ENCODE data around the gene FGB.
A peak's percentile ranks its signal among the peaks of the same experiment; 100 is the strongest.

FGB gene

GRCh38 chr4:154549894-154550790, 12.7 kb upstream of the FGB start, which contains the start of gene PLRG1:
Gene PLRG1 (minus strand): TSS chr4:154550400. CDS start chr4:154550308, 92 bp downstream.
- no peak for TF ChIP-seq CTCF (IDR thresholded peaks at IDR 0.05; ENCODE audit: control extremely low read depth, extremely low read depth, low read depth, missing control alignments)

GRCh38 chr4:154551872-154552686, 10.7 kb upstream of the FGB start:
- peak; percentile 77 for TF ChIP-seq CTCF (IDR thresholded peaks at IDR 0.05; ENCODE audit: control extremely low read depth, extremely low read depth, low read depth, missing control alignments)
- ChIA-PET CTCF (interaction anchor here (0.6 to 20.2 kb wide), 22 partner anchors 7 to 822 kb away, joined by 3 to 550 read pairs (median 4); partner anchors contain the start of gene FGG), POLR2A (no interaction called here)
- DNase-seq (ENCODE audit: extremely low spot score), result peak; percentile 57

More at GRCh38 chr4:154549894-154550790, 12.7 kb upstream of the FGB start, which contains the start of gene PLRG1:
- CTCF ChIA-PET, result interaction anchor here (0.8 to 20.2 kb wide), 14 partner anchors 9 to 219 kb away, joined by 3 to 550 read pairs (median 4); partner anchors contain the start of genes FGA, FGB and FGG
- peak; percentile 93 for DNase-seq (ENCODE audit: extremely low spot score)
- POLR2A ChIA-PET, result interaction anchor here (0.7 to 1.1 kb wide), 2 partner anchors 77 to 88 kb away, joined by 3 read pairs; no protein-coding TSS in a partner anchor

- ChIA-PET POLR2A (no interaction called here), CTCF (interaction anchor here (0.7 to 20.2 kb wide), 31 partner anchors 9 to 816 kb away, joined by 3 to 550 read pairs (median 3); partner anchors contain the start of genes FGG and PLRG1)
- TF ChIP-seq CTCF (IDR thresholded peaks at IDR 0.05; ENCODE audit: control extremely low read depth, extremely low read depth, low read depth, missing control alignments), result no peak
- DNase-seq (ENCODE audit: extremely low spot score), result no peak
These were observed 3.7 kb upstream of the FGB start for GRCh38 chr4:154559141-154559493.

GRCh38 chr4:154559494-154560418, 3.1 kb upstream of the FGB start:
- ChIA-PET CTCF (interaction anchor here (0.7 to 20.2 kb wide), 31 partner anchors 9 to 815 kb away, joined by 3 to 550 read pairs (median 3); partner anchors contain the start of genes FGG and PLRG1), POLR2A (no interaction called here)
- TF ChIP-seq CTCF (IDR thresholded peaks at IDR 0.05; ENCODE audit: control extremely low read depth, extremely low read depth, low read depth, missing control alignments), result peak; percentile 61
- peak; percentile 34 for DNase-seq (ENCODE audit: extremely low spot score)

GRCh38 chr4:154560419-154560801, 2.4 kb upstream of the FGB start:
- ChIA-PET CTCF (interaction anchor here (0.8 to 20.2 kb wide), 8 partner anchors 8 to 62 kb away, joined by 3 to 550 read pairs (median 17); partner anchors contain the start of genes FGG and PLRG1), POLR2A (no interaction called here)
- TF ChIP-seq CTCF (IDR thresholded peaks at IDR 0.05; ENCODE audit: control extremely low read depth, extremely low read depth, low read depth, missing control alignments), result no peak
- DNase-seq (ENCODE audit: extremely low spot score), result no peak

All from GM10248 (cell line).